H1 (cell line): ENCODE data around the gene MCMBP. TPM values are rescaled to one million over a fixed set of nuclear protein-coding genes. Genes with fewer than 3 reads are reported as not detected.

ENCODE experiments used
- CHD1 ChIP-seq: IDR thresholded peaks from 2 replicates; pipeline ENCODE4 v1.6.1; 2012; ENCODE audit warnings: low read depth, low read length, improper control_type of control experiment
- KDM1A ChIP-seq: fragments of 200-600, 300-600 bp; sonication (generic); IDR thresholded peaks from 2 replicates; pipeline ENCODE4 v1.7.1; 2016; ENCODE audit warnings: mild to moderate bottlenecking, low read length, borderline replicate concordance
- USF2 ChIP-seq: IDR thresholded peaks from 2 replicates; pipeline ENCODE4 v1.6.1; 2011; ENCODE audit warnings: low read length, improper control_type of control experiment
- polyA plus RNA-seq, 7 experiments: library from polyadenylated mRNA; depleted of rRNA in 3 of 7; stranded (reverse) in 5 of 7; unstranded in 2 of 7; fragments of >200 nt in 5 of 7; fragments of 200-250 nt in 2 of 7; gene quantifications; 1 replicate in 5 of 7; 2 replicates in 1 of 7; 4 replicates in 1 of 7; pipeline versions ENCODE4 v1.2.1 to v1.2.3, GENCODE V29; 2011 to 2013; ENCODE audit warnings: missing spikeins in 2 of 7, mixed read lengths in 2 of 7
- total RNA-seq: library from RNA; stranded (reverse); fragmentation: NEBNext Ultra II Directional; extraction: Animal tissue kit (Norgen Biotek cat#: 25700); gene quantifications from 2 replicates; pipeline ENCODE4 v1.2.1, GENCODE V29; 2021

MCMBP gene
- total and polyA plus RNA-seq, 2 of the 8 experiments (the other 6 are each of a cell fraction or from before 2014, with no cell fraction given): 67.3 to 81.7 TPM

- TF ChIP-seq USF2 (no peak), CHD1 (no peak), KDM1A (no peak)
These were observed 8.6 kb downstream of the MCMBP start (continued) for GRCh38 chr10:119863951-119864565.
